H1 (cell line): ENCODE results near the gene TMEM232. TPM values are rescaled to one million over a fixed set of nuclear protein-coding genes. Genes with fewer than 3 reads are reported as not detected.

Experiments used
- CTCF ChIA-PET: fragments of 300-600 bp; sonication (Branson Sonifier 250); formaldehyde crosslinking; loops from one replicate; lab custom pipeline; 2021; ENCODE audit not compliant: partially characterized antibody; lab: Charles Lee
- POLR2A ChIA-PET: fragments of 300-600 bp; sonication (Branson Sonifier 250); formaldehyde crosslinking; loops from one replicate; lab custom pipeline; 2021; ENCODE audit warnings: inconsistent platforms; ENCODE audit not compliant: partially characterized antibody; lab: Charles Lee
- DNase-seq, 2 experiments: peaks; one replicate each; pipeline versions ENCODE4 v3.0.0 to v3.0.0-alpha.2; 2010 to 2022; ENCODE audit warnings: low spot score in 2 of 2, low read depth in 1 of 2, mixed read lengths in 1 of 2
- FAIRE-seq: peaks from 2 replicates; lab custom pipeline; 2011; peaks lifted over from hg19 to GRCh38; lab: Jason Lieb, UNC
- H2AFZ ChIP-seq: 2 replicates; pipeline ENCODE4 v1.8.1; 2012; ENCODE audit warnings: low read length, inconsistent platforms
- H2AK5ac ChIP-seq: 2 replicates; pipeline ENCODE4 v1.6.1; 2013; ENCODE audit warnings: low read depth, low read length
- H2BK120ac ChIP-seq: replicated peaks from 2 replicates; pipeline ENCODE3; 2013; ENCODE audit warnings: low read depth, low read length, inconsistent platforms
- H2BK12ac ChIP-seq: 2 replicates; pipeline ENCODE4 v1.6.1; 2013; ENCODE audit warnings: low read depth, low read length
- H2BK15ac ChIP-seq: 2 replicates; pipeline ENCODE4 v1.6.1; 2013; ENCODE audit warnings: low read length
- H2BK20ac ChIP-seq: 2 replicates; pipeline ENCODE4 v1.6.1; 2013; ENCODE audit warnings: low read length
- H2BK5ac ChIP-seq: 2 replicates; pipeline ENCODE4 v1.6.1; 2013; ENCODE audit warnings: low read depth, low read length
- H3K14ac ChIP-seq: 2 replicates; pipeline ENCODE4 v1.6.1; 2013; ENCODE audit warnings: inconsistent platforms; ENCODE audit not compliant: insufficient read length
- H3K18ac ChIP-seq: 2 replicates; pipeline ENCODE4 v1.6.1; 2013; ENCODE audit warnings: low read length; ENCODE audit errors: extremely low read depth
- H3K23ac ChIP-seq: 2 replicates; pipeline ENCODE4 v1.6.1; 2013; ENCODE audit warnings: inconsistent platforms; ENCODE audit not compliant: insufficient read length
- H3K23me2 ChIP-seq: 2 replicates; pipeline ENCODE4 v1.6.1; 2013; ENCODE audit warnings: low read depth, low read length
- H3K27ac ChIP-seq: 2 replicates; pipeline ENCODE4 v1.6.1; 2011; ENCODE audit warnings: low read depth, low read length, inconsistent platforms
- H3K27me3 ChIP-seq, 4 experiments: replicated peaks in 1 of 4; 1 replicate in 1 of 4; 2 replicates in 3 of 4; pipeline versions ENCODE4 v1.6.1 to v1.8.1; 2011 to 2013; ENCODE audit warnings: low read length in 3 of 4, mild to moderate bottlenecking in 3 of 4, inconsistent platforms in 2 of 4, mixed read lengths in 2 of 4, moderate library complexity in 1 of 4; ENCODE audit not compliant: control insufficient read depth in 3 of 4, insufficient read depth in 3 of 4; ENCODE audit errors: extremely low read depth in 1 of 4
- H3K36me3 ChIP-seq, 4 experiments: 2 replicates each; pipeline versions ENCODE4 v1.6.1 to v1.8.1; 2011 to 2013; ENCODE audit warnings: mild to moderate bottlenecking in 4 of 4, low read length in 3 of 4, moderate library complexity in 2 of 4, control low read depth in 1 of 4, inconsistent platforms in 1 of 4; ENCODE audit not compliant: insufficient read depth in 4 of 4, control insufficient read depth in 2 of 4
- H3K4ac ChIP-seq: replicated peaks from 2 replicates; pipeline ENCODE3; 2013; ENCODE audit warnings: low read length, low read depth, mixed read lengths, inconsistent platforms; ENCODE audit not compliant: insufficient read length
- H3K4me1 ChIP-seq, 4 experiments: replicated peaks in 1 of 4; 1 replicate in 1 of 4; 2 replicates in 3 of 4; pipeline versions ENCODE4 v1.6.1 to v1.8.1; 2011 to 2013; ENCODE audit warnings: low read length in 3 of 4, inconsistent platforms in 2 of 4, mixed read lengths in 1 of 4; ENCODE audit not compliant: insufficient read depth in 4 of 4, control insufficient read depth in 3 of 4
- H3K4me2 ChIP-seq, 2 experiments: 2 replicates each; pipeline versions ENCODE4 v1.6.1 to v1.8.1; 2011 to 2013; ENCODE audit warnings: low read depth in 2 of 2, low read length in 2 of 2, control low read depth in 1 of 2, inconsistent platforms in 1 of 2, mild to moderate bottlenecking in 1 of 2; ENCODE audit not compliant: insufficient read depth in 1 of 2
- H3K4me3 ChIP-seq, 4 experiments: fragments of 200-600, 300-600 bp in 1 of 4; sonication (generic), shearing (Covaris generic), sonication (Bioruptor Twin) in 1 of 4; 2 replicates each; pipeline versions ENCODE4 v1.5.1 to v1.8.1; 2011 to 2016; ENCODE audit warnings: low read length in 4 of 4, low read depth in 3 of 4, control low read depth in 2 of 4, inconsistent platforms in 2 of 4, mild to moderate bottlenecking in 2 of 4, mixed read lengths in 1 of 4, moderate library complexity in 1 of 4; ENCODE audit not compliant: insufficient read depth in 2 of 4; ENCODE audit errors: extremely low read depth in 1 of 4
- H3K56ac ChIP-seq: replicated peaks from 2 replicates; pipeline ENCODE3; 2013; ENCODE audit warnings: low read depth, mild to moderate bottlenecking, mixed read lengths, low read length, inconsistent platforms; ENCODE audit not compliant: insufficient read length
- H3K79me1 ChIP-seq: 2 replicates; pipeline ENCODE4 v1.6.1; 2013; ENCODE audit warnings: low read depth, low read length, control low read depth
- H3K79me2 ChIP-seq, 2 experiments: 2 replicates each; pipeline versions ENCODE4 v1.6.1 to v1.8.1; 2012 to 2013; ENCODE audit warnings: low read length in 2 of 2, mild to moderate bottlenecking in 2 of 2, inconsistent platforms in 1 of 2; ENCODE audit not compliant: insufficient read depth in 2 of 2, control insufficient read depth in 1 of 2
- H3K9ac ChIP-seq, 4 experiments: replicated peaks in 1 of 4; 1 replicate in 1 of 4; 2 replicates in 3 of 4; pipeline versions ENCODE4 v1.6.1 to v1.8.1; 2011 to 2013; ENCODE audit warnings: low read depth in 3 of 4, low read length in 3 of 4, control low read depth in 2 of 4, mild to moderate bottlenecking in 2 of 4, moderate library complexity in 2 of 4, inconsistent platforms in 1 of 4; ENCODE audit errors: extremely low read depth in 1 of 4
- H3K9me3 ChIP-seq, 2 experiments: 2 replicates each; pipeline versions ENCODE4 v1.6.1 to v1.8.1; 2012 to 2013; ENCODE audit warnings: mild to moderate bottlenecking in 2 of 2, moderate library complexity in 2 of 2, control low read depth in 1 of 2, inconsistent platforms in 1 of 2, low read depth in 1 of 2, low read length in 1 of 2, mixed read lengths in 1 of 2; ENCODE audit not compliant: insufficient read depth in 2 of 2
- H4K20me1 ChIP-seq, 2 experiments: replicated peaks in 1 of 2; 2 replicates each; pipeline versions ENCODE3 to v1.8.1; 2011 to 2013; ENCODE audit warnings: inconsistent platforms in 2 of 2, low read length in 2 of 2, mild to moderate bottlenecking in 1 of 2; ENCODE audit not compliant: insufficient read depth in 2 of 2, control insufficient read depth in 1 of 2
- H4K5ac ChIP-seq: 2 replicates; pipeline ENCODE4 v1.6.1; 2013; ENCODE audit warnings: low read length, low read depth, mixed read lengths, inconsistent platforms; ENCODE audit not compliant: insufficient read length
- H4K8ac ChIP-seq: 2 replicates; pipeline ENCODE4 v1.8.0; 2013; ENCODE audit warnings: mild to moderate bottlenecking, moderate library complexity, low read length, inconsistent platforms; ENCODE audit not compliant: insufficient read depth; ENCODE audit errors: extremely low read depth
- H4K91ac ChIP-seq: replicated peaks from 2 replicates; pipeline ENCODE3; 2013; ENCODE audit warnings: low read length, mixed read lengths, inconsistent platforms; ENCODE audit not compliant: insufficient read length
- RAD21 ChIP-seq, 2 experiments: IDR thresholded peaks in 1 of 2; conservative IDR thresholded peaks in 1 of 2; 2 replicates each; pipeline ENCODE4 v1.6.1; 2011; ENCODE audit warnings: low read depth in 2 of 2, low read length in 2 of 2, improper control_type of control experiment in 1 of 2, inconsistent platforms in 1 of 2, mild to moderate bottlenecking in 1 of 2, moderate library complexity in 1 of 2
- TEAD4 ChIP-seq: IDR thresholded peaks from 2 replicates; pipeline ENCODE4 v1.6.1; 2012; ENCODE audit warnings: low read depth, low read length, inconsistent platforms, mixed read lengths
- WGBS, 2 experiments: shearing (Covaris generic) in 1 of 2; methylation state at CpG; one replicate each; pipeline versions ENCODE4 v1.1.6 to v1.1.7; 2013 to 2015; ENCODE audit warnings: low lambda C conversion rate in 2 of 2, mixed read lengths in 2 of 2, inconsistent platforms in 1 of 2, low coverage in 1 of 2, missing lambda C conversion rate in 1 of 2; ENCODE audit not compliant: insufficient replicate concordance in 2 of 2, insufficient coverage in 1 of 2, insufficient read length in 1 of 2; ENCODE audit errors: extremely low coverage in 1 of 2, missing lambda C conversion rate in 1 of 2; 5-methylcytosine and 5-hydroxymethylcytosine counted together
- polyA plus RNA-seq, 7 experiments: library from polyadenylated mRNA; depleted of rRNA in 3 of 7; stranded (reverse) in 5 of 7; unstranded in 2 of 7; fragments of >200 nt in 5 of 7; fragments of 200-250 nt in 2 of 7; gene quantifications; 1 replicate in 5 of 7; 2 replicates in 1 of 7; 4 replicates in 1 of 7; pipeline versions ENCODE4 v1.2.1 to v1.2.3, GENCODE V29; 2011 to 2013; ENCODE audit warnings: missing spikeins in 2 of 7, mixed read lengths in 2 of 7
- total RNA-seq: library from RNA; stranded (reverse); fragmentation: NEBNext Ultra II Directional; extraction: Animal tissue kit (Norgen Biotek cat#: 25700); gene quantifications from 2 replicates; pipeline ENCODE4 v1.2.1, GENCODE V29; 2021

The TMEM232 gene
- total and polyA plus RNA-seq, 2 of the 8 experiments (the other 6 are each of a cell fraction or from before 2014, with no cell fraction given) = 0.38 to 1.3 TPM

GRCh38 chr5:110716247-110717245 is 9.9 kb downstream of the TMEM232 start:
- Histone ChIP-seq H4K20me1 (no peaks in the 10 kb centered on the region), H3K4me1 (no peaks in the 10 kb centered on the region), H3K4me3 (no peak overlapping the region), H2BK120ac (no peak overlapping the region), H3K4me2 (no peak overlapping the region), H2AK5ac (no peak overlapping the region), H3K27me3 (no peaks in the 10 kb centered on the region), H2BK15ac (no peak overlapping the region), H4K8ac (no peak overlapping the region), H3K9ac (no peak overlapping the region), H3K27ac (no peak overlapping the region), H3K23me2 (no peaks in the 10 kb centered on the region), H3K18ac (no peak overlapping the region), H2BK20ac (no peak overlapping the region), H2AFZ (no peak overlapping the region), H3K9me3 (no peaks in the 10 kb centered on the region), H3K4ac (no peak overlapping the region), H2BK12ac (no peak overlapping the region), H4K5ac (no peak overlapping the region), H3K56ac (no peak overlapping the region), H3K79me1 (no peaks in the 10 kb centered on the region), H3K23ac (no peak overlapping the region), H3K36me3 (no peaks in the 10 kb centered on the region), H4K91ac (no peak overlapping the region), H2BK5ac (no peak overlapping the region), H3K14ac (no peak overlapping the region), H3K79me2 (no peaks in the 10 kb centered on the region)
- FAIRE-seq (no peak), DNase-seq (no peak)
- TF ChIP-seq RAD21 (IDR thresholded peaks at IDR 0.05 in 1 of 2, conservative IDR thresholded peaks at IDR 0.05 in 1 of 2; ENCODE audit: low read depth in 2 of 2, low read length in 2 of 2) (peak; percentile 28 to 34), TEAD4 (no peak)
- POLR2A ChIA-PET = no interaction called here
- CTCF ChIA-PET = interaction anchor here (0.6 to 1.6 kb wide), 5 partner anchors 7 to 1397 kb away, joined by 3 to 6 read pairs (median 3); partner anchors contain the start of gene TMEM232
- WGBS, 2 experiments = 92% methylated on average over 5 of the region's 5 CpGs; no CpG with 5 or more reads in 1 of the 2 experiments
